Ovary (tissue), 3 donors: ENCODE data around the gene MYMK.

Experiments used
- CTCF ChIP-seq, 3 donors: fragments of 450-650 bp in 2 of 3; fragments of 200-600 bp in 1 of 3; IDR thresholded peaks; one replicate each; pipeline versions ENCODE4 v1.5.1 to v1.8.0; 2016 to 2022; ENCODE audit warnings: antibody characterized with exemption in 3 of 3, mild to moderate bottlenecking in 1 of 3
- POLR2A ChIP-seq: fragments of 450-650 bp; IDR thresholded peaks from one replicate; pipeline ENCODE4 v1.6.1; 2017; ENCODE audit warnings: antibody characterized with exemption, mild to moderate bottlenecking, moderate library complexity
- donor health status: DM: no; HTN: no; CAD: no.

DNA sequence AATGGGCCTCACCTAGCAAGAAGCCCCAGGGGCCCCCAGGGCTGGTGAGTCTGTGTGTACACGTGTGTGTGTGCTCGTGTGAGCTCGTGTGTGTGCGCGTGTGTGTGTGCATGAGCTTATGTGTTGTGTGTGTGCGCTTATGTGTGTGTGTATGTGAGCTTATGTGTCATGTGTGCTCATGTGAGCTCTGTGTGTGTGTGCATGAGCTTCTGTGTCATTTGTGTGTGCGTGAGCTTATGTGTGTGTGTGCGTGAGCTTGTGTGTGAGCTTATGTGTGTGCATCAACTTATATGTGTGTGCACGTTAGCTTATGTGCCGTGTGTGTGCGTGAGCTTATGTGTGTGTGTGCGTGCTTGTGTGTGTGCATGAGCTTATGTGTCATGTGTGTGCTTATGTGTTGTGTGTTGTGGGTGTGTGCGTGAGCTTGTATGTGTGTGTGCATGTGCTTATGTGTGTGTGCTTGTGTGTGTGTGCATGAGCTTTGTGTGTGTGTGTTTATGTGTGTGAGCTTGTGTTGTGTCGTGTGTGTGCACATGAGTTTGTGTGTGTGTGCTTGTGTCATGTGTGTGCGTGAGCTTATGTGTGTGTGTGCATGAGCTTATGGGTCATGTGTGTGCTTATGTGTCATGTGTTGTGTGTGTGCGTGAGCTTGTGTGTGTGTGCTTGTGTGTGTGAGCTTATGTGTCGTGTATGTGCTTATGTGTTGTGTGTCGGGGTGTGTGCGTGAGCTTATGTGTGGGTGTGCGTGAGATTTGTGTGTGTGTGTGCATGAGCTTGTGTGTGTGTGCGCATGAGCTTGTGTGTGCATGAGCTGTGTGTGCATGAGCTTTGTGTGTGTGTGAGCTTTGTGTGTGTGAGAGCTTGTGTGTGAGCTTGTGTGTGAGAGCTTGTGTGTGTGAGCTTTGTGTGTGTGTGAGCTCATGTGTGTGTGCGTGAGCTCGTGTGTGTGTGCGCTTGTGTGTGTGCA lies 29.1 kb downstream of the MYMK start:
- no peak for TF ChIP-seq POLR2A
- no peak for TF ChIP-seq CTCF (IDR thresholded peaks at IDR 0.05)
